ENCODE results near the gene PRDM7.

PRDM7 gene

DNA sequence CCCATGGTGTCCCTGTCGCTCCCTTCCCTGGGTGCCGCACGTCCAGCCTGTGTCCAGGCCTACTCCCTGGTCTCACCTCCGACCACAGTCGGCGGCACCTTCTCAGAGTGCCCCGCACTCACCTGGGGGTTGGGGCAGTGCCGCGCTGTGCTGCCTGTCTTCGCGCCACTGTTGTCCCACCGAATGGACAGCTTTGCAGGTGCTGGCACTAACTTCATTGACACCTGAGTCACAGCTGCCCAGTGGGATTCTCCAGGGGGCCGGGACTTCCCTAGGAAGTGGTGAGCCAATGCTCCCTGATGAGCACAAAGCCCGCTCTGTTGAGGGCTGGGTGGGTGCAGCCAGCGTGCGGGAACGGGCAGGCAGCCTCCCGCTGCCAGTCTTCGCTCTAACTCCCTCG, 33.6 kb downstream of the PRDM7 start:
- TF ChIP-seq, protein P1, sequence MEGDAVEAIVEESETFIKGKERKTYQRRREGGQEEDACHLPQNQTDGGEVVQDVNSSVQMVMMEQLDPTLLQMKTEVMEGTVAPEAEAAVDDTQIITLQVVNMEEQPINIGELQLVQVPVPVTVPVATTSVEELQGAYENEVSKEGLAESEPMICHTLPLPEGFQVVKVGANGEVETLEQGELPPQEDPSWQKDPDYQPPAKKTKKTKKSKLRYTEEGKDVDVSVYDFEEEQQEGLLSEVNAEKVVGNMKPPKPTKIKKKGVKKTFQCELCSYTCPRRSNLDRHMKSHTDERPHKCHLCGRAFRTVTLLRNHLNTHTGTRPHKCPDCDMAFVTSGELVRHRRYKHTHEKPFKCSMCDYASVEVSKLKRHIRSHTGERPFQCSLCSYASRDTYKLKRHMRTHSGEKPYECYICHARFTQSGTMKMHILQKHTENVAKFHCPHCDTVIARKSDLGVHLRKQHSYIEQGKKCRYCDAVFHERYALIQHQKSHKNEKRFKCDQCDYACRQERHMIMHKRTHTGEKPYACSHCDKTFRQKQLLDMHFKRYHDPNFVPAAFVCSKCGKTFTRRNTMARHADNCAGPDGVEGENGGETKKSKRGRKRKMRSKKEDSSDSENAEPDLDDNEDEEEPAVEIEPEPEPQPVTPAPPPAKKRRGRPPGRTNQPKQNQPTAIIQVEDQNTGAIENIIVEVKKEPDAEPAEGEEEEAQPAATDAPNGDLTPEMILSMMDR (conservative IDR thresholded peaks at IDR 0.05; ENCODE audit: low read length) = no peak
- no peak overlapping the region for H3K4me3 ChIP-seq (ENCODE audit: low read length)
- DNase-seq (ENCODE audit: low read depth) = no peak

DNA sequence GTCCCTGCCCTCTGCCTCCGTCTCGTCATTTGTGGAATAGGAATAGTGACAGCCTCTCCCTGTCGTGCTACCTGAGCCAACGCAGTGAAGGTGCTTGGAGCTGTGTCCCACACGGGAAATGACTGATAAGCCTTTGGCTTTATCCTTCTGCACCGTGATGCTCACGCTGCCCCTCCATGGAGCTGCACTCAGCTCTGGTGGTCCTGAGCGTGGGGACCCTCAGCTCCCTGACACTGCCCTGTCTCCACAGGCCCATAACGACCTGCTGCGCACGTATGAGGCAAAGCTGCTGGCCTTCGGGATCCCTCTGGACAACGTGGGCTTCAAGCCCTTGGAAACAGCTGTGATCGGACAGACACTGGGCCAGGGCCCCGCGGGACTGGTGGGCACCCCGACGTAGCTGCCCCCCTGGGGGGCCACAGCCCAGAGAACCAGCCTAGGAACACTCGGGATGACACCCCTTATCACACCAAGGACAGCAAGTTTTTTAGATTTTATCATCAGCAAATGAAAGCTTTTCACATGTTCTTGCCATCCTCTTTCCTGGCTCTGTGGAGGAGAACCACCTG, 34.1 kb downstream of the PRDM7 start:
- no peak for DNase-seq (ENCODE audit: low read depth)

DNA sequence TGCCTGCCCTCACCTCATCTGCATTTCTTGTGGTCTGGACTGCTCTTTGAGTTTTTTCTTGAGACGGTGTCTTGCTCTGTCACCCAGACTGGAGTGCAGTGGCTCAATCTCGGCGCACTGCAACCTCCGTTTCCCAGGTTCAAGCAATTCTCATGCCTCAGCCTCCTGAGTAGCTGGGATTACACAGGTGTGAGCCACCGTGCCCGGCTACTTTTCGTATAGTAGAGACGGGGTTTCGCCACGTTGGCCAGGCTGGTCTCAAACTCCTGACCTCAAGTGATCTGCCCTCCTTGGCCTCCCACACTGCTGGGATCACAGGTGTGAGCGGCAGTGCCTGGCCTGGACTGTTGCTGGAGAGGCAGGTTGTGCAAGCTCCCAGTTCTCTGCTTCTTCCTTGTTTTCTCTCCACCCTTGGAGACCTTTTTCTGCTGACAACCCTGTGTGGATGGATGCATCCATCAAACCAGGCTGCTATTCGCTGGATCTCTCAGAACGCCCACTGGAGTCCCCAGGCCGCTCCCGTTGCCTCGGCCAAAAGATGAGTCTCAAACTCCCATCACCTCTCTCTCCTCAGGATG, 35.1 kb downstream of the PRDM7 start:
- TF ChIP-seq, protein P1 (conservative IDR thresholded peaks at IDR 0.05; ENCODE audit: low read length) = no peak
- H3K4me3 ChIP-seq (ENCODE audit: low read length) = no peak overlapping the region
- no peak for DNase-seq (ENCODE audit: low read depth)

More for the DNA sequence above, 34.1 kb downstream of the PRDM7 start:
- TF ChIP-seq, protein P1 (conservative IDR thresholded peaks at IDR 0.05; ENCODE audit: low read length) = no peak
- H3K4me3 ChIP-seq (ENCODE audit: low read length) = no peak overlapping the region

DNA sequence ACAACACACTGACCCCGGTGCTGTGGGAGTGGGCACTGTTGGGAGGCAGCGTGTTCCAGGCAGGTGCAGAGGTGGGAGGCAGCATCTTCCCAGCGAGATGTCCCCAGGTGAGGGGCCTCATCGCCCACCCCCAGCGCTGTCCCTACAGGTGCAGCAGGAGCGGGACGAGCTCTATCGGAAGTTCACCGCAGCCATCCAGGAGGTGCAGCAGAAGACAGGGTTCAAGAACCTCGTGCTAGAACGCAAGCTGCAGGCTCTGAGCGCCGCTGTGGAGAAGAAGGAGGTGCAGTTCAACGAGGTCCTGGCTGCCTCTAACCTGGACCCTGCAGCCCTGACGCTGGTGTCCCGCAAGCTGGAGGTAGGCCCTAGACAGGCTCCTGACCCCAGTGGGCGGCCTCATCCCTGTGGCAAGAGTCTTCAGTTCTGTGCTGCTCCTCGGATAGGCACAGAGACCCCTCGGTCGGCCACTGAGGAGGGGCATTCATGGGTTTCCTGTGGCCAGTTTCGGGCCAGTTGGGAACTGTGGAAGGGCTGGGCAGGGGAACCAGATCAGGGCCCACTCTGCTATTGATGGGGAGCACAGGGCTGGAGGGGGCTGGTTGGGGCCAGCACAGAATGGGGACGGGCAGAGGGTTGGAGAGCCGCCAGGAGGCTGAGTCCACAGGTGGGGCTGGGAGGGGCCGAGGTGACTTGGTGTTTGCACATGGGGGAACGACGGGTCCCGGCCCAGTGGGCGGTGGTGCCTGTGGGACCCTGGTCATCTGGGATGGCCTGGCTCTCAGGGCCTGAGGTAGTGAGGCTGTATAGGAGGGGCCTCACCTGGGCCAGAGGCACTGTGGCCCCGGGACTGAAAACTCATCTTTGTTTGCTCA, 36.7 kb downstream of the PRDM7 start:
- TF ChIP-seq, protein P1 (conservative IDR thresholded peaks at IDR 0.05; ENCODE audit: low read length) = no peak
- DNase-seq (ENCODE audit: low read depth) = no peak
- no peak overlapping the region for H3K4me3 ChIP-seq (ENCODE audit: low read length)

DNA sequence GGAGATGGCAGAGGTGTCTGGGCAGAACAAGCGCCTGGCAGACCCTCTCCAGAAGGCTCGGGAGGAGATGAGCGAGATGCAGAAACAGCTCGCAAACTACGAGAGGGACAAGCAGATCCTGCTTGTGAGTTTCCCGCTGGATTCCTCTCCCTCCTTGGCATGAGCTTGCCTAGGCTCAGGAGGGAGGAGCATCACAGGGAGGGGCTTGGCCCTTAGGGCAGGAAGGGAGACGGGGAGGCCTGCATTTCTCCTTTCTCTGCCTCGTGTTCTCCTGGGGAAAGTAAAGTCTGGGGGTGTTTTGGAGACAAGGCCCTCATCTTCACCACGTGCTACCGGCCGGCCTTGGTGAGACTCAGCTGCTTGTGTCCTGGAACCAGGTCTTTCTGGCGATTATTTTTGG, 39.9 kb downstream of the PRDM7 start:
- no peak for DNase-seq (ENCODE audit: low read depth)
- no peak overlapping the region for H3K4me3 ChIP-seq (ENCODE audit: low read length)
- TF ChIP-seq, protein P1 (conservative IDR thresholded peaks at IDR 0.05; ENCODE audit: low read length) = no peak

DNA sequence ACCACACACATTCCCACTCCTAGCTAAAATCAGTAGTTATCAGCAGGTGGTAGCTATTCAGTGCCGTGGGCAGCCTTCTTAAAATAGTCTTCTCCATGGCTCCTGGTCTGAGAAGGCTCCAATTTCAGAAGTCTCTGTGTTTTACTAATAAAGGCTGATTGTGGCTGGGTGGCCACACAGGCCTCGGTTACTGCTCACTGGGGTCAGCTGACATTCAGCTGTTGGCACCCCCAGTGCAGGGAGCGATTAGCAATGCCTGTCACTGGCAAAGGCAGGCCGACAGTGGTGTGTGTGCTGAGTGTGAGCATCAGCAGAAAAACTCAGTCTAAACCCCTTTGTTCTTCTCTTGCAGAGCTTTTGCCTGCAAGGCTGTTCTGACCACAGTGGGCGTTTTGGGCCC, 41.2 kb downstream of the PRDM7 start:
- DNase-seq (ENCODE audit: low read depth) = no peak

More for the DNA sequence above, 41.2 kb downstream of the PRDM7 start:
- no peak overlapping the region for H3K4me3 ChIP-seq (ENCODE audit: low read length)
- TF ChIP-seq, protein P1 (conservative IDR thresholded peaks at IDR 0.05; ENCODE audit: low read length) = no peak
